ENCODE data around the gene SMIM1. TPM values are rescaled to one million over a fixed set of nuclear protein-coding genes. Genes with fewer than 3 reads are reported as not detected.
"Not testable (repeated sequence)": the region's sequence is repeated elsewhere in the genome, so short reads cannot be mapped to it uniquely, and the experiment has no call there.

Gene SMIM1
- total and polyA plus RNA-seq, 4 donors: 8.0 to 15.9 (median 10.9) TPM

DNA sequence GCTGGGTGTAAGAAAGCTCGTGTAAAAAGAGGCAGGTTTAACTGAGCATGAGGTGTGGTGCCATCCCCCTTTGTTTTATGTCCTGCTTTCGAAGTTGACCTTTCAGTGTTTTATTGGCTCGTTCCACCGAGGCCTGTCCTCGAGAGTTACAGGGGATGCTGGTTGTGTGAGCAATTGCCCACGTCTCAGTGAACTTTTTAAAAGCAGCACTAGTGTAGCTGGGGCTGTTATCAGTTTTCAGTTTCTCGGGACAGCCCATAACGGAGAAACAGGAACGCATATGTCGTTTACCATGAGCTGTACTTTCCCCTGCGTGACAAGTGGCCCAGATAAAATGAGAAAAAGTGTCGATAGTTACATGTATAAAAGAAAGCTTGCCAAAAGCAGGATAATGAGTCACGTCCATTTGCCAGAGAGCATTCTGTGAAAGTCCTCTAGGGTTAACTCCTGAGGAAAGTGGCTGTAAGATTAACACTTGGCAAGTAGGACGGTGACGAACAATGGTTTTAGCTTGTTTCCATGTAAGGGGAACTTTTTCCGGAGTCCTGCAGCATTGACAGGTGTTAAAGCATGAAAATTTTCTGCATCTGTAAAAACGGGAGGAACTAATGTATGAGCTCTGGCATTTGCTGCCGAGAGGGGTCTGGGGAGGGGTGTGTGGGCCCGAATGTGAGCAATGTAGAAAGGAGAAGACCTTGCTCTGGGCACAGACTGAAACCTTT lies 31.5 kb downstream of the SMIM1 start:
- no peak for ATAC-seq (ENCODE audit: insufficient read depth, low FRiP score)
- H3K27ac ChIP-seq (ENCODE audit: low read depth in 1 of 2, low read length in 1 of 2): no peak overlapping the region
- no peak overlapping the region for H3K9ac ChIP-seq (ENCODE audit: insufficient read depth in 1 of 2, low read length in 2 of 2)
- no peaks in the 10 kb centered on the region for H3K4me1 ChIP-seq (ENCODE audit: control insufficient read depth in 5 of 5, insufficient read depth in 5 of 5, low read length in 5 of 5)
- 73 to 85% methylated on average over 19 of the region's 19 CpGs for WGBS, 2 donors
- no peak for DNase-seq
- no peak overlapping the region for H3K4me3 ChIP-seq
- H3K36me3 ChIP-seq (ENCODE audit: control insufficient read depth in 4 of 4, insufficient read depth in 4 of 4, low read length in 4 of 4): no peaks in the 10 kb centered on the region
- peaks cover 2 to 5% (median 2%) of the 10 kb centered on the region in 3 donors for H3K27me3 ChIP-seq (ENCODE audit: control insufficient read depth in 3 of 3, insufficient read depth in 3 of 3, low read length in 2 of 3)
- TF ChIP-seq, protein P1, sequence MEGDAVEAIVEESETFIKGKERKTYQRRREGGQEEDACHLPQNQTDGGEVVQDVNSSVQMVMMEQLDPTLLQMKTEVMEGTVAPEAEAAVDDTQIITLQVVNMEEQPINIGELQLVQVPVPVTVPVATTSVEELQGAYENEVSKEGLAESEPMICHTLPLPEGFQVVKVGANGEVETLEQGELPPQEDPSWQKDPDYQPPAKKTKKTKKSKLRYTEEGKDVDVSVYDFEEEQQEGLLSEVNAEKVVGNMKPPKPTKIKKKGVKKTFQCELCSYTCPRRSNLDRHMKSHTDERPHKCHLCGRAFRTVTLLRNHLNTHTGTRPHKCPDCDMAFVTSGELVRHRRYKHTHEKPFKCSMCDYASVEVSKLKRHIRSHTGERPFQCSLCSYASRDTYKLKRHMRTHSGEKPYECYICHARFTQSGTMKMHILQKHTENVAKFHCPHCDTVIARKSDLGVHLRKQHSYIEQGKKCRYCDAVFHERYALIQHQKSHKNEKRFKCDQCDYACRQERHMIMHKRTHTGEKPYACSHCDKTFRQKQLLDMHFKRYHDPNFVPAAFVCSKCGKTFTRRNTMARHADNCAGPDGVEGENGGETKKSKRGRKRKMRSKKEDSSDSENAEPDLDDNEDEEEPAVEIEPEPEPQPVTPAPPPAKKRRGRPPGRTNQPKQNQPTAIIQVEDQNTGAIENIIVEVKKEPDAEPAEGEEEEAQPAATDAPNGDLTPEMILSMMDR (IDR thresholded peaks at IDR 0.05; ENCODE audit: control extremely low read depth, extremely low read depth): no peak
- peaks cover 0 to 2% (median 0%) of the 10 kb centered on the region in 4 donors for H3K9me3 ChIP-seq (ENCODE audit: control insufficient read depth in 4 of 4, insufficient read depth in 3 of 4, low read length in 3 of 4)

DNA sequence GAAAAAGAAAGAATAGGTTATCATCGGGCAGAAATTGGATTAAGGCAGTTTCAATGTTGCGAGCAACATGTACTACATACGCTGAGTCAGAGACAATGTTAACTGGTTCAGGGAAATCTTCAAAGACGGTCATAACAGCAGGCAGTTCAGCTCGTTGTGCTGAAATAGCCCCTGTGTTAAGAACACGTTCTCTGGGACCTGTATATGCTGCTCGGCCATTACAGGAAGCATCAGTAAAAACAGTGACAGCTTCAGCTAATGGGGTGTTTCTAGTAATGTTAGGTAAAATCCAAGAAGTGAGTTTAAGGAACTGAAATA lies 32.0 kb downstream of the SMIM1 start:
- not testable (repeated sequence) for H3K36me3 ChIP-seq (ENCODE audit: control insufficient read depth in 4 of 4, insufficient read depth in 4 of 4, low read length in 4 of 4); H3K9ac ChIP-seq (ENCODE audit: insufficient read depth in 1 of 2, low read length in 2 of 2); H3K27me3 ChIP-seq (ENCODE audit: control insufficient read depth in 3 of 3, insufficient read depth in 3 of 3, low read length in 2 of 3); H3K9me3 ChIP-seq (ENCODE audit: control insufficient read depth in 4 of 4, insufficient read depth in 3 of 4, low read length in 3 of 4); H3K27ac ChIP-seq (ENCODE audit: low read depth in 1 of 2, low read length in 1 of 2); H3K4me1 ChIP-seq (ENCODE audit: control insufficient read depth in 5 of 5, insufficient read depth in 5 of 5, low read length in 5 of 5); H3K4me3 ChIP-seq; DNase-seq; ATAC-seq (ENCODE audit: insufficient read depth, low FRiP score)
- 67 to 69% methylated on average over 7 of the region's 7 CpGs for WGBS, 2 donors

DNA sequence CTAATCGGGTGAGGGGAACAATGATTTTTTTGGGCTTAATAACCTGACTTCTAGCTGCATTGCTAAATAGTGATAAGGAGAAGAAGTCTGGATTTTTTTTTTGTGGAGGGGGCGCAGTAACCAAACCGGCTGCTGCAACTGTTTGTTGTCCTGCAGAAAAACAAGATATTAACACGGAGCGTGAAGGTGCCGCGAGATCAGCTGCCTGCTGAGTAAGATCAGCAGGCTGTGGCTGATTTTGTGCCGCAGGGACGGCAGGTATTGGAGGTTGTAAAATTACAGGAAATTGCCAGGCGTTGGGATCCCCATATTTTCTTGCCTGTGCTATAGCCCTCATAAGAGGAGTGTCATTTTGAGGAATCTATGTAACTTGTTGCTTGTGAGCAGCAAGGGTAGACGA lies 32.5 kb downstream of the SMIM1 start:
- no peak for DNase-seq
- H3K27ac ChIP-seq (ENCODE audit: low read depth in 1 of 2, low read length in 1 of 2): no peak overlapping the region
- no peak overlapping the region for H3K9ac ChIP-seq (ENCODE audit: insufficient read depth in 1 of 2, low read length in 2 of 2)
- H3K27me3 ChIP-seq (ENCODE audit: control insufficient read depth in 3 of 3, insufficient read depth in 3 of 3, low read length in 2 of 3): peaks cover 0 to 2% (median 2%) of the 10 kb centered on the region in 3 donors
- no peak for ATAC-seq (ENCODE audit: insufficient read depth, low FRiP score)
- H3K4me3 ChIP-seq: no peak overlapping the region
- no peaks in the 10 kb centered on the region for H3K36me3 ChIP-seq (ENCODE audit: control insufficient read depth in 4 of 4, insufficient read depth in 4 of 4, low read length in 4 of 4)
- TF ChIP-seq, protein P1 (IDR thresholded peaks at IDR 0.05; ENCODE audit: control extremely low read depth, extremely low read depth): no peak
- H3K4me1 ChIP-seq (ENCODE audit: control insufficient read depth in 5 of 5, insufficient read depth in 5 of 5, low read length in 5 of 5): no peaks in the 10 kb centered on the region
- peaks cover 0 to 4% (median 0%) of the 10 kb centered on the region in 4 donors for H3K9me3 ChIP-seq (ENCODE audit: control insufficient read depth in 4 of 4, insufficient read depth in 3 of 4, low read length in 3 of 4)
- WGBS, 2 donors: 86 to 88% methylated on average over 11 of the region's 11 CpGs

DNA sequence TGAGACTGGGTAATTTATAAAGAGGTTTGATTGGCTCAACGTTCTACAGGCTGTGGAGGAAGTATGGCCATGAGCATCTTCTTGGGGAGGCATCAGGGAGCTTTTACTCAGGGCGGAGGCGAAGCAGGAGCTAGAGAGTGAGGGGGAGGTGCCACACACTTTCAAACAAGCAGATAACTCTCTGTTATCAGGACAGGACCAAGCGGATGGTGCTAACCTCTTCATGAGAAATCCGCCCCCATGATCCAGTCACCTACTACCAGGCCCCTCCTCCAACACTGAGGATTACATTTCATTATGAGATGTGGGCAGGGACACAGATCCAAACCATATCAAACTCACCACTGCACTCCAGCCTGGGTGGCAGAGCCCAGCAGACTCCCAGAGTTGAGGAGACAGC lies 35.2 kb downstream of the SMIM1 start:
- WGBS, 2 donors: 67 to 83% methylated on average over 5 of the region's 5 CpGs

More for the DNA sequence above, 35.2 kb downstream of the SMIM1 start:
- no peak overlapping the region for H3K27ac ChIP-seq (ENCODE audit: low read depth in 1 of 2, low read length in 1 of 2)
- no peak overlapping the region for H3K9ac ChIP-seq (ENCODE audit: insufficient read depth in 1 of 2, low read length in 2 of 2)
- H3K4me3 ChIP-seq: no peak overlapping the region
- no peaks in the 10 kb centered on the region for H3K36me3 ChIP-seq (ENCODE audit: control insufficient read depth in 4 of 4, insufficient read depth in 4 of 4, low read length in 4 of 4)
- peaks cover 0 to 4% (median 0%) of the 10 kb centered on the region in 4 donors for H3K9me3 ChIP-seq (ENCODE audit: control insufficient read depth in 4 of 4, insufficient read depth in 3 of 4, low read length in 3 of 4)
- ATAC-seq (ENCODE audit: insufficient read depth, low FRiP score): no peak
- no peak for DNase-seq
- H3K4me1 ChIP-seq (ENCODE audit: control insufficient read depth in 5 of 5, insufficient read depth in 5 of 5, low read length in 5 of 5): no peaks in the 10 kb centered on the region
- TF ChIP-seq, protein P1 (IDR thresholded peaks at IDR 0.05; ENCODE audit: control extremely low read depth, extremely low read depth): no peak
- H3K27me3 ChIP-seq (ENCODE audit: control insufficient read depth in 3 of 3, insufficient read depth in 3 of 3, low read length in 2 of 3): no peaks in the 10 kb centered on the region
